Stromal cell of bone marrow (primary cell): ENCODE data around the gene KIAA0513.

ENCODE experiments used
- DNase-seq: peaks from one replicate; pipeline ENCODE4 v3.0.0-alpha.2; 2012; ENCODE audit warnings: low read depth

KIAA0513 gene

GRCh38 chr16:85089525-85089924, 61.9 kb downstream of the KIAA0513 start:
- DNase-seq = no peak

DNA sequence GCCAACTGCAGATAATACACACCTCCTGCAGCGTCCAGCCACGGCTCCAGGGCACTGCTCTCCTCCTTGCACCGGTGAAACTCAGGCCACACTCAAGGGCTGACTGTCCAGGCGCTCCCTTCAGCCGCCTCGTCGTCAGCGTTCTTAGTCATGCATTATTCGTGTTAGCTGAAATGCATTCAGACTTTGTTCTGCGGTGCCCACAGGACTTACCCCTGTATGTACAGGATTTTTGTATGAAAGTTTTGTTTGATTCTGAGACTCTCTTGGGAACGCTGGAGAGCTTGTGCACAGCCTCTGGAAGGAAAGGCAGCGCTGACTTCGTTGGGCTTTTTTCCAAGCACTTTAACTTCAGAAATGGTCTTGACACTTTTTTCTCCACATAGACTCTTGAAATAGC, 62.6 kb downstream of the KIAA0513 start:
- DNase-seq = no peak

DNA sequence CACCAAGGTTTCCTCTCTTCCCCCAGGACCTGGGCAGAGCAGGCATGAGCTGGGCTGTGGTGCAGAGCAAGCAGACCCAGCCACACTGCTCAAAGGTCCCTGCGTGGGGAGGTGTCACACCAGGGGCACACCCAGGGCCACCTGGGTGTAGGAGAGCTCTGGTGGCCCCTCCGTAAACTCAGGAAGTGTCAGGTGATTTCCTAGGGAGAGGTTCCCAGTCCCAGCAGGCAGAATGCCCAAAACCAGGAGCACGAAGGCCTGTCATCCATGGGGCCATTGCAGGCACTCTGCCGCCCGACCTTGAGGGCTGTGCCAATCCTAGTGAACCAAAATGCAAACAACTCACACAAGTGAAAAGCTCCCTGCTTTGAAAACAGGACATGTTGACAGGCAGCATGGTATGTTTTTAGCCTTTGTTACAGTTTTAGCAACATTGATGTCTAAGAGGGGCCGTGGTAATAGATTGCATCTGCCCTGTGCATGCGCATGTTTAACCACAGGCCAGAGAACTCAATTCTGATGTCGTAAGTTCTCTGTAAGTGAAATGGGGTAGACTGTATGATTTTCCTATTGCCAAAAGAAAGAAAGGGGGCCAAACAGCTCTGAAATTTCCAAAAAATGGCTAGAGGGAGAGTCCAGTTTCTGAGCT, 63.4 kb downstream of the KIAA0513 start:
- no peak for DNase-seq

DNA sequence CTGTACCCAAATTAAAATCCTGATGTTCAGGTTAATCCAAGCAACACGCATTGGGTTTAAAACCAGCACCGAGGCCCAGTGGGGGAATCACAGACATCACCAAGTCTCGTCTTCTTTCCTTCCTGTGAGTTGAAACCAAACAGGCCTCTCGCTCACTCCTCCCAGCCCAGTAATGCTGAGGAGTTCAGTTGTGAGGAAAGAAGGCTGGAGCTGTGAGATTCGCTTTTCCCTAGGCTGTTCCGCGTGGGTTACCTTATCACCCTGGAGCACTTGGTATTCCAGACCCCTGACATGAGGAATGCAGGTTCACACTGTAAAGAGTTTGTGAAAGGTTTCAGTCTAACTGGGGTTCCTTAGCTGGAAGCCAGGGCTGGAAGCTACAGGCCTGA, 63.9 kb downstream of the KIAA0513 start:
- no peak for DNase-seq

DNA sequence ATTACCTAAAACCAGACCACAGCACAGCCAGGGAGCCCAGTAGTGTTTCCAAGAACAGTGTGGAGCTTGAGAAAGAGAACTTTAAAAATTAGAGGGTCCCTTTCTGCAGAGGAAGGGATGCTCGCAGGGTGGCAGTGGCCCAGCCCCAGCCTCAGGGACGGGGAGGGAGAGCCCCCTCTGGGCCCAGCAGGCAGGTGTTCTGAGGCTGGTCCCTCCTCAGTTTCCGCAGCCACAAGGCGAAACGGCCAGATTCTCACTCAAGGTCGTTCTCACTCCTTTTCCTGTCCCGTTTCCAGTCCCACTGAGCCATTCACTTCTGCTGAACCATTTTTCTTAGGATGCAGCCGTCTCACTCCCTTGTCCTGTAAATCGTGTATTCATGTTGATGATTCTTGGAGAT, 64.7 kb downstream of the KIAA0513 start:
- no peak for DNase-seq

- no peak for DNase-seq
Observed at GRCh38 chr16:85092851-85093250, 65.3 kb downstream of the KIAA0513 start.

DNA sequence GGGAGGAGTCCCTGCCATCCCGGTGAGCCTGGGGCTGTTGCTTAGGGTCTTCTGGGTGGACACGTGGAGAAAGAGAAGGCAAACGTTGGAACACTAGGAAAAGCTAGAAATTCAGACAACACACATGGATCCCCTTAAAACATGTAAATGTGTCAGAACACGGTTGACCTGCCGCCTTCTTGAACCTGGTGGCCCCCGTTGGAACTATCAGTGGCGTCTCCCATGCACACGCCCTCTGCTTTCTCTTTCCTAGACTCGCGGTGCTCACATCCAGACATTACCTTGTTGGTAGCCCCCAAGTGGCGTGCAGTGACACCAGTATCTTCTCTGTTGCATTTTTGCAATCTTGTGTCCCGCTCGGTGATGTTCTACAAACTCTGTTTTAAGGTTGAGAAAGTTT, 66.1 kb downstream of the KIAA0513 start:
- no peak for DNase-seq

GRCh38 chr16:85094176-85094805, 66.7 kb downstream of the KIAA0513 start:
- no peak for DNase-seq

DNA sequence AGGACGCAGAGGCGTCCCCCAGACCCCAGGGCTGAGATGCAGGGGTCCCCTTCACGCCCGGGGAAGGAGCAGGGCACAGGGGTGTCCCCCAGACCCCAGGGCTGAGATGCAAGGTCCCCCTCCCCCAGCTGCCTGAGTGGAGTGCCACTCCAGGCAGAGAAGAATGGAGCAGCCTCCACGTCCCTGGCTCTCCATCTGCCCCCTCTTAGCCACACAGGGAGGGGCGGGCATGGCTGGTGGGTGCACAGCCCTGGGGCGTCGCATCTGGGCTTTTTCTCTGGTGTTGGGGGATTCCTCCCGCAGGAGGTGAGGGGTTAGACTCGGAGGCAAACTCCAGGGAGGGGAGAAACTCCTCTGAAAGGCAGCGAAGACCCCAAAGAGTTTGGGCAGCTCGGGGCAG, 67.2 kb downstream of the KIAA0513 start:
- no peak for DNase-seq

GRCh38 chr16:85096921-85097320, 69.3 kb downstream of the KIAA0513 start:
- no peak for DNase-seq

DNA sequence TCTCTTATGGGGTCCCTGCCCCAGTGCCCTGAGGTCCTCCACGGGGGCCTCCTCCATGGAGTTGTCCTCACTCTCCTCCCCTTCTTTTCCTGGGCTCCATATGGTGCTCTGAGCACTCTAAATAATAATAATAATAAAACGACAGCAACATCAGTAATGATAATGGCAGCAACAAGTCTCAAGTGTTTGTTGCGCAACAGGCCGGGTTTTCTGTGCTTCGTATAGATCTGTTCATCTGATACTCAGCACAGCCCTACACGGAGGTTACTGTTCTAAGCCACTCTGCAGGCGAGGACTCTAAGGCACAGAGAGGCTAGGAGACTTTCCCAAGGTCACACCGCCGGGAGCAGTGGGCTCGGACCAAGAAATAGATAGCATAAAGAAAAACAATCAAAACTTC, 71.0 kb downstream of the KIAA0513 start:
- DNase-seq = no peak

- no peak for DNase-seq
Observed at GRCh38 chr16:85100265-85100664, 72.7 kb downstream of the KIAA0513 start.

- no peak for DNase-seq
Observed at GRCh38 chr16:85101956-85102630, 74.5 kb downstream of the KIAA0513 start.

GRCh38 chr16:85103114-85104079, 75.8 kb downstream of the KIAA0513 start:
- no peak for DNase-seq

DNA sequence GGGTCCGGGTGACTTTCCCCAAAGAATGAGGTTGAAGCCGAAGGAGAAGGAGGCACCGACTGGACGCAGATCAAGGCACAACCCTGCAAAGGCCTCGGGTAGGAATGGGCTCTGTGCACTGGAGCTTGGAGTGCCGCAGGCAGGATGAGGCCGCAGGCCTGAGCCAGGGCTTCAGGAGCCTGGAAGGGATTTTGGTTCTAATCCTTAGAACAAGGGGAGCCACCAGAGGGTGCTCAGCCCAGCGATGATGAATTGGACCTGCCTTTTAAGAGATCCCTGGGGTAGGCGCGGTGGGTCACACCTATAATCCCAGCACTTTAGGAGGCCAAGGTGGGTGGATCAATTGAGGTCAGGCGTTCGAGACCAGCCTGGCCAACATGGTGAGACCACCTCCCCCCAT, 76.6 kb downstream of the KIAA0513 start:
- no peak for DNase-seq

- DNase-seq = no peak
Observed at GRCh38 chr16:85104821-85105391, 77.3 kb downstream of the KIAA0513 start.

DNA sequence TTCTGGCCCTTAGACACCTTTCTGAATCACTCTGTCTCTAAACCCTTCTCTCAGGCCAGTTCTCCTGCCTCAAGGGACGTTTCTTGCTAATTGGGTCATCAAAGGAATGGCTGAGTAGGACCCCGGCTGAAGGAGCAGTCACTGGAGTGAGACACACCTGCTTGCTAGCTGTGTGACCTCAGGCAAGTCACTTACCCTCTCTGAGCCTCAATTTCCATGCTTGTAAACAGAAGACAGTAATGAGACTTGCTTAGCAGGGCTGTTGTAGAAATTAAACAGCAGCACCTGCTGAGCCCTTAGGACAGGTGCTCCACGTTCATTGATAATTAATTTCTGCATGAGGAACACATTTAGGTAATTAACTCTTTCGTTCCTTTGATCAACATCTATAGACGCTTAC, 77.9 kb downstream of the KIAA0513 start:
- DNase-seq = no peak

DNA sequence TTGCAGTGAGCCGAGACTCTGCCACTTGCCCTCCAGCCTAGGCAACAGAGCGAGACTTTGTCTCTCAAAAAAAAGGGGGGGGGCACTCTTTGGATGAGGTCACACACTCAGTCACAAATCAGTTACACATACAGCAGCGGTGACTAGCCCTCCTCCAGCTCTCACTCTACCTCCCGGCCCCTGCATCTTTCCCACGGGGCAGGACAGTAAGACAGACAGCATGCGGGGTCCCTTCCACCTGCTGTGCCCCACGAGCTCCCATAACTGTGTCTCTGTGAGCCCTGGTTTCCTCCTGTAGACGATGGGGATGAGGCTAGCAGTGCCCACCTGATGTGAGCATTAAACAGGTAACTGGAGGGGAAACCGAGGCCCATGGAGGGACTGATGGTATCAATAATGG, 79.5 kb downstream of the KIAA0513 start:
- no peak for DNase-seq

DNA sequence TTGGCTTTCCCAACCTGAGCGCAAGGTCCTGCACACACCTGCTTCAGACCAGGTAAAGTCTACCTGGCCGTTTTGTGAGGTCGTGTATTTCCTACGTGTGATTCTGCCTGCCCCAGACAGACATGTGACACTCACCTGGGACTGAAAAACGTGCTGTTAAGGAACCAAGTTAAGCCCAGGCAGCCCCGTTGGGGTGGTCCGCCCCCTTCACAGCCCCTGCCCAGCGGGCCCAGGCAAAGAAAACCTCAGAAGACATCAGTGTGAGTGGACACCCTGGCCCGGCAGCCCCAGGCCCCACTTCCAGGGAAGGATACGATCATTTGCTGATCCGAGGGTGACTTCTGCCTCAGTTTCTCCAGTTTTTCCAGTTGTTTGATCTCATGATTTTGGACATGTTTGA, 79.9 kb downstream of the KIAA0513 start:
- DNase-seq = no peak

GRCh38 chr16:85110105-85110504, 82.5 kb downstream of the KIAA0513 start:
- DNase-seq = no peak

DNA sequence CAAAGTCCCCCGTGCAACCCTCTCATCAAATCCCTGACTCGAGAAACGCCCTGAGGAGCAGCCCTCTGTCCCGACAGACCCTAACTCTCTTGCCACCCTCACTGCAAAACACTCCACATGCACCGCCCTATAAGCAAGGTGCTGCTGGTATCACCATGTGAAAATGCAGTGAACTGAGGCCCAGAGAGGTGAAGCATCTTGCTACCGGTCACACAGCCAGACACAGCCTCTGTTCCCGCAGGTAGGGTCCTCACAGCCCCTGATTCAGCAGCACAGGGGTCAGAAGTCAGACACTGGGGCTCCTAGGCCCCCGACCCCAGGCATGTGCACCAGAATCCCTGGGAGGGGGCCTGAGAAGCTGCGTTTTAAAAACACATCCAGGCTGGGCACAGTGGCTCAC, 83.6 kb downstream of the KIAA0513 start:
- DNase-seq = no peak

DNA sequence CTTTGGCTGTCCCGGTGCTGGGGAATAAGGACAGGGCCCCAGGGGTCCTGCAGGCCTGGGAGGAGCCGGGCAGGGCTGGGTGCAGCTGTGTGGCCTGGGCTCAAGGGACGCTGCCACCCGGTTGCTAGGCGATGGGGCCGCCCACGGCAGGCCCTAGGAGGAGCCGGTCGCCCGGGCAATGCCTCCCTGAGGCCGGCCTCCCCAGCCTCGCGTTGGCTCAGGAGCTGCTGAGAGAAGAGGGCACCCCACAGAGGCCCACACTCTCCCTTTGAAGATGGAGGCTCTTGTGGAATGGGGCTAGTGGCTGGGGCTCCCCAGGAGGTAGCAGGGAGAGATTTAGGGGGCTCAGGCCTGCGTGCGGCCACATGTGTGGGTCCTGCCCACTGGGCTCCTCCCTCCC, 84.8 kb downstream of the KIAA0513 start, which contains the start of gene CIBAR2:
Gene CIBAR2 (minus strand): TSS at position 109 of the 400 bp plus-strand sequence. CDS start 120 bp downstream, outside the sequence.
- DNase-seq = no peak
